H1 (cell line): ENCODE results near the gene FTCDNL1. TPM values are rescaled to one million over a fixed set of nuclear protein-coding genes. Genes with fewer than 3 reads are reported as not detected.
A peak's percentile ranks its signal among the peaks of the same experiment; 100 is the strongest.

Source experiments
- CTCF ChIA-PET: fragments of 300-600 bp; sonication (Branson Sonifier 250); formaldehyde crosslinking; loops from one replicate; lab custom pipeline; 2021; ENCODE audit not compliant: partially characterized antibody; lab: Charles Lee
- POLR2A ChIA-PET: fragments of 300-600 bp; sonication (Branson Sonifier 250); formaldehyde crosslinking; loops from one replicate; lab custom pipeline; 2021; ENCODE audit warnings: inconsistent platforms; ENCODE audit not compliant: partially characterized antibody; lab: Charles Lee
- DNase-seq, 2 experiments: peaks; one replicate each; pipeline versions ENCODE4 v3.0.0 to v3.0.0-alpha.2; 2010 to 2022; ENCODE audit warnings: low spot score in 2 of 2, low read depth in 1 of 2, mixed read lengths in 1 of 2
- FAIRE-seq: peaks from 2 replicates; lab custom pipeline; 2011; peaks lifted over from hg19 to GRCh38; lab: Jason Lieb, UNC
- H2AFZ ChIP-seq: 2 replicates; pipeline ENCODE4 v1.8.1; 2012; ENCODE audit warnings: low read length, inconsistent platforms
- H2AK5ac ChIP-seq: 2 replicates; pipeline ENCODE4 v1.6.1; 2013; ENCODE audit warnings: low read depth, low read length
- H2BK120ac ChIP-seq: replicated peaks from 2 replicates; pipeline ENCODE3; 2013; ENCODE audit warnings: low read depth, low read length, inconsistent platforms
- H2BK12ac ChIP-seq: 2 replicates; pipeline ENCODE4 v1.6.1; 2013; ENCODE audit warnings: low read depth, low read length
- H2BK15ac ChIP-seq: 2 replicates; pipeline ENCODE4 v1.6.1; 2013; ENCODE audit warnings: low read length
- H2BK20ac ChIP-seq: 2 replicates; pipeline ENCODE4 v1.6.1; 2013; ENCODE audit warnings: low read length
- H2BK5ac ChIP-seq: 2 replicates; pipeline ENCODE4 v1.6.1; 2013; ENCODE audit warnings: low read depth, low read length
- H3K14ac ChIP-seq: 2 replicates; pipeline ENCODE4 v1.6.1; 2013; ENCODE audit warnings: inconsistent platforms; ENCODE audit not compliant: insufficient read length
- H3K18ac ChIP-seq: 2 replicates; pipeline ENCODE4 v1.6.1; 2013; ENCODE audit warnings: low read length; ENCODE audit errors: extremely low read depth
- H3K23ac ChIP-seq: 2 replicates; pipeline ENCODE4 v1.6.1; 2013; ENCODE audit warnings: inconsistent platforms; ENCODE audit not compliant: insufficient read length
- H3K23me2 ChIP-seq: 2 replicates; pipeline ENCODE4 v1.6.1; 2013; ENCODE audit warnings: low read depth, low read length
- H3K27ac ChIP-seq: 2 replicates; pipeline ENCODE4 v1.6.1; 2011; ENCODE audit warnings: low read depth, low read length, inconsistent platforms
- H3K27me3 ChIP-seq, 4 experiments: replicated peaks in 1 of 4; 1 replicate in 1 of 4; 2 replicates in 3 of 4; pipeline versions ENCODE4 v1.6.1 to v1.8.1; 2011 to 2013; ENCODE audit warnings: low read length in 3 of 4, mild to moderate bottlenecking in 3 of 4, inconsistent platforms in 2 of 4, mixed read lengths in 2 of 4, moderate library complexity in 1 of 4; ENCODE audit not compliant: control insufficient read depth in 3 of 4, insufficient read depth in 3 of 4; ENCODE audit errors: extremely low read depth in 1 of 4
- H3K36me3 ChIP-seq, 4 experiments: 2 replicates each; pipeline versions ENCODE4 v1.6.1 to v1.8.1; 2011 to 2013; ENCODE audit warnings: mild to moderate bottlenecking in 4 of 4, low read length in 3 of 4, moderate library complexity in 2 of 4, control low read depth in 1 of 4, inconsistent platforms in 1 of 4; ENCODE audit not compliant: insufficient read depth in 4 of 4, control insufficient read depth in 2 of 4
- H3K4ac ChIP-seq: replicated peaks from 2 replicates; pipeline ENCODE3; 2013; ENCODE audit warnings: low read length, low read depth, mixed read lengths, inconsistent platforms; ENCODE audit not compliant: insufficient read length
- H3K4me1 ChIP-seq, 4 experiments: replicated peaks in 1 of 4; 1 replicate in 1 of 4; 2 replicates in 3 of 4; pipeline versions ENCODE4 v1.6.1 to v1.8.1; 2011 to 2013; ENCODE audit warnings: low read length in 3 of 4, inconsistent platforms in 2 of 4, mixed read lengths in 1 of 4; ENCODE audit not compliant: insufficient read depth in 4 of 4, control insufficient read depth in 3 of 4
- H3K4me2 ChIP-seq, 2 experiments: 2 replicates each; pipeline versions ENCODE4 v1.6.1 to v1.8.1; 2011 to 2013; ENCODE audit warnings: low read depth in 2 of 2, low read length in 2 of 2, control low read depth in 1 of 2, inconsistent platforms in 1 of 2, mild to moderate bottlenecking in 1 of 2; ENCODE audit not compliant: insufficient read depth in 1 of 2
- H3K4me3 ChIP-seq, 4 experiments: fragments of 200-600, 300-600 bp in 1 of 4; sonication (generic), shearing (Covaris generic), sonication (Bioruptor Twin) in 1 of 4; 2 replicates each; pipeline versions ENCODE4 v1.5.1 to v1.8.1; 2011 to 2016; ENCODE audit warnings: low read length in 4 of 4, low read depth in 3 of 4, control low read depth in 2 of 4, inconsistent platforms in 2 of 4, mild to moderate bottlenecking in 2 of 4, mixed read lengths in 1 of 4, moderate library complexity in 1 of 4; ENCODE audit not compliant: insufficient read depth in 2 of 4; ENCODE audit errors: extremely low read depth in 1 of 4
- H3K56ac ChIP-seq: replicated peaks from 2 replicates; pipeline ENCODE3; 2013; ENCODE audit warnings: low read depth, mild to moderate bottlenecking, mixed read lengths, low read length, inconsistent platforms; ENCODE audit not compliant: insufficient read length
- H3K79me1 ChIP-seq: 2 replicates; pipeline ENCODE4 v1.6.1; 2013; ENCODE audit warnings: low read depth, low read length, control low read depth
- H3K79me2 ChIP-seq, 2 experiments: 2 replicates each; pipeline versions ENCODE4 v1.6.1 to v1.8.1; 2012 to 2013; ENCODE audit warnings: low read length in 2 of 2, mild to moderate bottlenecking in 2 of 2, inconsistent platforms in 1 of 2; ENCODE audit not compliant: insufficient read depth in 2 of 2, control insufficient read depth in 1 of 2
- H3K9ac ChIP-seq, 4 experiments: replicated peaks in 1 of 4; 1 replicate in 1 of 4; 2 replicates in 3 of 4; pipeline versions ENCODE4 v1.6.1 to v1.8.1; 2011 to 2013; ENCODE audit warnings: low read depth in 3 of 4, low read length in 3 of 4, control low read depth in 2 of 4, mild to moderate bottlenecking in 2 of 4, moderate library complexity in 2 of 4, inconsistent platforms in 1 of 4; ENCODE audit errors: extremely low read depth in 1 of 4
- H3K9me3 ChIP-seq, 2 experiments: 2 replicates each; pipeline versions ENCODE4 v1.6.1 to v1.8.1; 2012 to 2013; ENCODE audit warnings: mild to moderate bottlenecking in 2 of 2, moderate library complexity in 2 of 2, control low read depth in 1 of 2, inconsistent platforms in 1 of 2, low read depth in 1 of 2, low read length in 1 of 2, mixed read lengths in 1 of 2; ENCODE audit not compliant: insufficient read depth in 2 of 2
- H4K20me1 ChIP-seq, 2 experiments: replicated peaks in 1 of 2; 2 replicates each; pipeline versions ENCODE3 to v1.8.1; 2011 to 2013; ENCODE audit warnings: inconsistent platforms in 2 of 2, low read length in 2 of 2, mild to moderate bottlenecking in 1 of 2; ENCODE audit not compliant: insufficient read depth in 2 of 2, control insufficient read depth in 1 of 2
- H4K5ac ChIP-seq: 2 replicates; pipeline ENCODE4 v1.6.1; 2013; ENCODE audit warnings: low read length, low read depth, mixed read lengths, inconsistent platforms; ENCODE audit not compliant: insufficient read length
- H4K8ac ChIP-seq: 2 replicates; pipeline ENCODE4 v1.8.0; 2013; ENCODE audit warnings: mild to moderate bottlenecking, moderate library complexity, low read length, inconsistent platforms; ENCODE audit not compliant: insufficient read depth; ENCODE audit errors: extremely low read depth
- H4K91ac ChIP-seq: replicated peaks from 2 replicates; pipeline ENCODE3; 2013; ENCODE audit warnings: low read length, mixed read lengths, inconsistent platforms; ENCODE audit not compliant: insufficient read length
- BACH1 ChIP-seq: IDR thresholded peaks from 2 replicates; pipeline ENCODE4 v1.6.1; 2012; ENCODE audit warnings: low read length, improper control_type of control experiment
- MAFK ChIP-seq: IDR thresholded peaks from 2 replicates; pipeline ENCODE4 v1.6.1; 2012; ENCODE audit warnings: low read depth, mild to moderate bottlenecking, improper control_type of control experiment, low read length
- RAD21 ChIP-seq, 2 experiments: IDR thresholded peaks in 1 of 2; conservative IDR thresholded peaks in 1 of 2; 2 replicates each; pipeline ENCODE4 v1.6.1; 2011; ENCODE audit warnings: low read depth in 2 of 2, low read length in 2 of 2, improper control_type of control experiment in 1 of 2, inconsistent platforms in 1 of 2, mild to moderate bottlenecking in 1 of 2, moderate library complexity in 1 of 2
- SP4 ChIP-seq: IDR thresholded peaks from 2 replicates; pipeline ENCODE4 v1.6.1; 2012; ENCODE audit warnings: low read length, inconsistent platforms
- WGBS, 2 experiments: shearing (Covaris generic) in 1 of 2; methylation state at CpG; one replicate each; pipeline versions ENCODE4 v1.1.6 to v1.1.7; 2013 to 2015; ENCODE audit warnings: low lambda C conversion rate in 2 of 2, mixed read lengths in 2 of 2, inconsistent platforms in 1 of 2, low coverage in 1 of 2, missing lambda C conversion rate in 1 of 2; ENCODE audit not compliant: insufficient replicate concordance in 2 of 2, insufficient coverage in 1 of 2, insufficient read length in 1 of 2; ENCODE audit errors: extremely low coverage in 1 of 2, missing lambda C conversion rate in 1 of 2; 5-methylcytosine and 5-hydroxymethylcytosine counted together
- polyA plus RNA-seq, 7 experiments: library from polyadenylated mRNA; depleted of rRNA in 3 of 7; stranded (reverse) in 5 of 7; unstranded in 2 of 7; fragments of >200 nt in 5 of 7; fragments of 200-250 nt in 2 of 7; gene quantifications; 1 replicate in 5 of 7; 2 replicates in 1 of 7; 4 replicates in 1 of 7; pipeline versions ENCODE4 v1.2.1 to v1.2.3, GENCODE V29; 2011 to 2013; ENCODE audit warnings: missing spikeins in 2 of 7, mixed read lengths in 2 of 7
- total RNA-seq: library from RNA; stranded (reverse); fragmentation: NEBNext Ultra II Directional; extraction: Animal tissue kit (Norgen Biotek cat#: 25700); gene quantifications from 2 replicates; pipeline ENCODE4 v1.2.1, GENCODE V29; 2021
- TF ChIP-seq, protein P1 (sequence below), 3 experiments: IDR thresholded peaks; 1 replicate in 2 of 3; 2 replicates in 1 of 3; pipeline versions ENCODE4 v1.5.1 to v1.6.1; 2011; ENCODE audit warnings: low read length in 3 of 3, mild to moderate bottlenecking in 3 of 3, inconsistent platforms in 2 of 3, low read depth in 1 of 3, moderate library complexity in 1 of 3; ENCODE audit not compliant: insufficient read depth in 1 of 3; ENCODE audit errors: control extremely low read depth in 1 of 3

Gene FTCDNL1
- total and polyA plus RNA-seq, 2 of the 8 experiments (the other 6 are each of a cell fraction or from before 2014, with no cell fraction given), result 0.41 to 0.97 TPM

DNA sequence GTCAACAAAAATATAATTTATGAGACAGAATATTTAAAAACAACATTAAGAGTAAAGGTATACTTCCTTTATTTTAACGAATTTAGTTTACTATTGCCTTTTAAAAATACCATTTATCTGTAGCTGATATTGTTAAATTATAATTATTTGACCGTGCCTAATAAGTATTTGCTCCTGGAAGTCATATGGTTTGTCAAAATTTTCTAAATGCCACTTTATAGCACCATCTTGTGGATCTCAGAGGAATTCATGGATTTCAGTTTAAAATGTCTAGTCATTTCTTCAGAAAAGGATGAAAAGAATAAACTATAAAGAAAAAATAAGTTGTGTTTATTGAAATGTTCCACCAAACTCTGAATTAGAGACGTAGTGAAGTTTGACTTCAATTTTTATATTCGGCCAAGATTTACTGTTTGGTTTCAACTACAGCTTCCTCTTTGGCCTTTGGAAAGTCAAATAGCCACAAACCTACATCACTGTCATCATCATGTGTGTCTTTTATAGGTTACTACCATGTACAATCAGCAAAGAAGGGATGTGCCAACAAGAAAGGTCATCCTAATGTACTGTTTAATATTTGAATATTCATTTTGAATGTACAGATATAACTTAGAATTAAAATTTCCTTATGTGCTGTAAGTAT is 10.3 kb upstream of the FTCDNL1 start:
- no peak overlapping the region for H3K14ac ChIP-seq
- H3K27me3 ChIP-seq, result no peaks in the 10 kb centered on the region
- H2AK5ac ChIP-seq, result no peak overlapping the region
- H3K79me1 ChIP-seq, result no peaks in the 10 kb centered on the region
- H3K18ac ChIP-seq, result no peak overlapping the region
- no peak overlapping the region for H3K4me2 ChIP-seq
- no peaks in the 10 kb centered on the region for H3K36me3 ChIP-seq
- no peak overlapping the region for H3K9ac ChIP-seq
- FAIRE-seq (no peak), DNase-seq (no peak)
- H2BK15ac ChIP-seq, result no peak overlapping the region
- 26% methylated on average over 4 of the region's 4 CpGs; no CpG with 5 or more reads in 1 of the 2 experiments for WGBS, 2 experiments
- no peak overlapping the region for H4K5ac ChIP-seq
- ChIA-PET POLR2A (interaction anchor here (1.3 kb wide), 1 partner anchor 157 kb away, joined by 3 read pairs; no protein-coding TSS in a partner anchor), CTCF (interaction anchor here (0.6 to 4.5 kb wide), 17 partner anchors 8 to 875 kb away, joined by 3 to 28 read pairs (median 4); no protein-coding TSS in a partner anchor)
- no peak overlapping the region for H3K4ac ChIP-seq
- no peak overlapping the region for H2AFZ ChIP-seq
- no peak overlapping the region for H3K56ac ChIP-seq
- H2BK12ac ChIP-seq, result no peak overlapping the region
- no peak overlapping the region for H4K8ac ChIP-seq
- no peaks in the 10 kb centered on the region for H3K9me3 ChIP-seq
- no peak overlapping the region for H3K23ac ChIP-seq
- no peak overlapping the region for H2BK20ac ChIP-seq
- peak overlapping the region; percentile 54 for H4K91ac ChIP-seq
- TF ChIP-seq BACH1 (peak; percentile 34; the same call in 1 of the 2 replicates), SP4 (no peak), RAD21 (IDR thresholded peaks at IDR 0.05 in 1 of 2, conservative IDR thresholded peaks at IDR 0.05 in 1 of 2; ENCODE audit: low read depth in 2 of 2, low read length in 2 of 2) (peak; percentile 65 to 80), MAFK (0 out of 2 replicates have a peak, but pooled peaks have one; percentile 22)
- TF ChIP-seq, protein P1, sequence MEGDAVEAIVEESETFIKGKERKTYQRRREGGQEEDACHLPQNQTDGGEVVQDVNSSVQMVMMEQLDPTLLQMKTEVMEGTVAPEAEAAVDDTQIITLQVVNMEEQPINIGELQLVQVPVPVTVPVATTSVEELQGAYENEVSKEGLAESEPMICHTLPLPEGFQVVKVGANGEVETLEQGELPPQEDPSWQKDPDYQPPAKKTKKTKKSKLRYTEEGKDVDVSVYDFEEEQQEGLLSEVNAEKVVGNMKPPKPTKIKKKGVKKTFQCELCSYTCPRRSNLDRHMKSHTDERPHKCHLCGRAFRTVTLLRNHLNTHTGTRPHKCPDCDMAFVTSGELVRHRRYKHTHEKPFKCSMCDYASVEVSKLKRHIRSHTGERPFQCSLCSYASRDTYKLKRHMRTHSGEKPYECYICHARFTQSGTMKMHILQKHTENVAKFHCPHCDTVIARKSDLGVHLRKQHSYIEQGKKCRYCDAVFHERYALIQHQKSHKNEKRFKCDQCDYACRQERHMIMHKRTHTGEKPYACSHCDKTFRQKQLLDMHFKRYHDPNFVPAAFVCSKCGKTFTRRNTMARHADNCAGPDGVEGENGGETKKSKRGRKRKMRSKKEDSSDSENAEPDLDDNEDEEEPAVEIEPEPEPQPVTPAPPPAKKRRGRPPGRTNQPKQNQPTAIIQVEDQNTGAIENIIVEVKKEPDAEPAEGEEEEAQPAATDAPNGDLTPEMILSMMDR (IDR thresholded peaks at IDR 0.05; ENCODE audit: control extremely low read depth in 1 of 3, insufficient read depth in 1 of 3, low read depth in 1 of 3, low read length in 3 of 3), result peak in 2 of 3 experiments; percentile 36 to 40; a peak in 2 of 4 replicates
- H4K20me1 ChIP-seq, result no peaks in the 10 kb centered on the region
- peaks cover 0 to 2% (median 0%) of the 10 kb centered on the region in 4 experiments; a peak in 1 of 7 replicates for H3K4me1 ChIP-seq
- no peaks in the 10 kb centered on the region for H3K79me2 ChIP-seq
- H3K27ac ChIP-seq, result no peak overlapping the region
- H3K23me2 ChIP-seq, result no peaks in the 10 kb centered on the region
- no peak overlapping the region for H2BK5ac ChIP-seq
- H2BK120ac ChIP-seq, result no peak overlapping the region
- no peak overlapping the region for H3K4me3 ChIP-seq
